HL-60 (cell line): ENCODE results near the gene ZFYVE19.
A peak's percentile ranks its signal among the peaks of the same experiment; 100 is the strongest.

Experiments used
- DNase-seq, 2 experiments: peaks; one replicate each; pipeline ENCODE4 v3.0.0-alpha.2; 2010 to 2020; ENCODE audit warnings: low read depth in 1 of 2, low spot score in 1 of 2
- H3K27ac ChIP-seq: fragments of 250-450 bp; sonication (Bioruptor Pico); replicated peaks from 2 replicates; pipeline ENCODE4 v1.5.1; 2020; ENCODE audit warnings: mild to moderate bottlenecking, moderate library complexity
- H3K27me3 ChIP-seq: fragments of 250-450 bp; sonication (Bioruptor Pico); 2 replicates; pipeline ENCODE4 v1.5.1; 2021; ENCODE audit warnings: mild to moderate bottlenecking, moderate library complexity; ENCODE audit not compliant: insufficient read depth, poor library complexity, severe bottlenecking
- H3K4me3 ChIP-seq: replicated peaks from 2 replicates; pipeline ENCODE4 v1.5.1; 2011; ENCODE audit warnings: mild to moderate bottlenecking, control low read depth, low read length; ENCODE audit not compliant: insufficient read depth
- CTCF ChIP-seq: IDR thresholded peaks from one replicate; pipeline ENCODE4 v1.5.1; 2011; ENCODE audit warnings: low read length, control low read depth, inconsistent platforms; ENCODE audit not compliant: insufficient read depth
- GABPA ChIP-seq: IDR thresholded peaks from 2 replicates; pipeline ENCODE4 v1.6.1; 2012; ENCODE audit warnings: low read depth
- POLR2AphosphoS5 ChIP-seq: IDR thresholded peaks from 2 replicates; pipeline ENCODE4 v1.6.1; 2012; ENCODE audit warnings: low read depth
- SPI1 ChIP-seq: IDR thresholded peaks from 2 replicates; pipeline ENCODE4 v1.6.1; 2012; ENCODE audit warnings: low read depth, mild to moderate bottlenecking, borderline replicate concordance
- TF ChIP-seq, protein P1 (sequence below): IDR thresholded peaks from 2 replicates; pipeline ENCODE4 v1.6.1; 2012; ENCODE audit warnings: low read depth; ENCODE audit not compliant: insufficient replicate concordance

Gene ZFYVE19

GRCh38 chr15:40785814-40786213, 21.1 kb upstream of the ZFYVE19 start:
- no peak overlapping the region for H3K4me3 ChIP-seq
- no peak for TF ChIP-seq GABPA
- no peak for TF ChIP-seq CTCF
- TF ChIP-seq SPI1: no peak
- TF ChIP-seq, protein P1, sequence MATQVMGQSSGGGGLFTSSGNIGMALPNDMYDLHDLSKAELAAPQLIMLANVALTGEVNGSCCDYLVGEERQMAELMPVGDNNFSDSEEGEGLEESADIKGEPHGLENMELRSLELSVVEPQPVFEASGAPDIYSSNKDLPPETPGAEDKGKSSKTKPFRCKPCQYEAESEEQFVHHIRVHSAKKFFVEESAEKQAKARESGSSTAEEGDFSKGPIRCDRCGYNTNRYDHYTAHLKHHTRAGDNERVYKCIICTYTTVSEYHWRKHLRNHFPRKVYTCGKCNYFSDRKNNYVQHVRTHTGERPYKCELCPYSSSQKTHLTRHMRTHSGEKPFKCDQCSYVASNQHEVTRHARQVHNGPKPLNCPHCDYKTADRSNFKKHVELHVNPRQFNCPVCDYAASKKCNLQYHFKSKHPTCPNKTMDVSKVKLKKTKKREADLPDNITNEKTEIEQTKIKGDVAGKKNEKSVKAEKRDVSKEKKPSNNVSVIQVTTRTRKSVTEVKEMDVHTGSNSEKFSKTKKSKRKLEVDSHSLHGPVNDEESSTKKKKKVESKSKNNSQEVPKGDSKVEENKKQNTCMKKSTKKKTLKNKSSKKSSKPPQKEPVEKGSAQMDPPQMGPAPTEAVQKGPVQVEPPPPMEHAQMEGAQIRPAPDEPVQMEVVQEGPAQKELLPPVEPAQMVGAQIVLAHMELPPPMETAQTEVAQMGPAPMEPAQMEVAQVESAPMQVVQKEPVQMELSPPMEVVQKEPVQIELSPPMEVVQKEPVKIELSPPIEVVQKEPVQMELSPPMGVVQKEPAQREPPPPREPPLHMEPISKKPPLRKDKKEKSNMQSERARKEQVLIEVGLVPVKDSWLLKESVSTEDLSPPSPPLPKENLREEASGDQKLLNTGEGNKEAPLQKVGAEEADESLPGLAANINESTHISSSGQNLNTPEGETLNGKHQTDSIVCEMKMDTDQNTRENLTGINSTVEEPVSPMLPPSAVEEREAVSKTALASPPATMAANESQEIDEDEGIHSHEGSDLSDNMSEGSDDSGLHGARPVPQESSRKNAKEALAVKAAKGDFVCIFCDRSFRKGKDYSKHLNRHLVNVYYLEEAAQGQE: no peak
- no peak for TF ChIP-seq POLR2AphosphoS5
- no peak overlapping the region for H3K27ac ChIP-seq
- H3K27me3 ChIP-seq: no peaks in the 10 kb centered on the region
- no peak for DNase-seq

GRCh38 chr15:40787344-40787841, 19.5 kb upstream of the ZFYVE19 start:
- H3K27me3 ChIP-seq: no peaks in the 10 kb centered on the region
- peak; percentile 69 to 99 for DNase-seq
- TF ChIP-seq, protein P1: no peak
- TF ChIP-seq GABPA (no peak), SPI1 (no peak), POLR2AphosphoS5 (peak; percentile 51; the same call in 1 of the 2 replicates), CTCF (no peak)
- no peak overlapping the region for H3K27ac ChIP-seq
- no peak overlapping the region for H3K4me3 ChIP-seq

DNA sequence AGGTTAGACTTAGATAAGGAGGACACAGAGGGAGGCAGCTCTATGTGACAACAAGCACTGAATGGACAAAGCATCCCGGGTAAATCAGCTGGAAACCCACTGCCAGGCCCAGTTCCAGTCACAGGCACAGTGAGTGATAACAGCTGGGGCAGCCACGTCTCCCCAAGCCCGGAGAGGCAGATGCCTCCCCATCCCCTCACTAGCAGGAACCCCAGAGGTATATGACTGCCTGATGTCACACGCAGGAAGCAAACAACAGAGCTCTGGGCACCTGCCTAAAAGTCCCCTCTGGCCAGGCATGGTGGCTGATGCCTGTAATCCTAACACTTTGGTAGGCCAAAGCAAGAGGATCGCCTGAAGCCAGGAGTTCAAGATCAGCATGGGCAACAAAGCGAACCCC, 18.9 kb upstream of the ZFYVE19 start:
- H3K27ac ChIP-seq: no peak overlapping the region
- H3K4me3 ChIP-seq: no peak overlapping the region
- TF ChIP-seq POLR2AphosphoS5 (no peak), SPI1 (no peak), CTCF (no peak), GABPA (no peak)
- TF ChIP-seq, protein P1: no peak
- no peaks in the 10 kb centered on the region for H3K27me3 ChIP-seq
- DNase-seq: no peak
